ENCODE measurements around the gene CYP24A1.

GRCh38 chr20:54167909-54168872, 5.6 kb downstream of the CYP24A1 start:
- TF ChIP-seq CTCF (IDR thresholded peaks at IDR 0.05; ENCODE audit: insufficient read depth, low read depth, low read length) (no peak), EZH2 (IDR thresholded peaks at IDR 0.05; ENCODE audit: insufficient read depth, low read length) (no peak)
